Islet of Langerhans (tissue), 1 donor: Measurements from ENCODE around the gene GLO1.
A peak's percentile ranks its signal among the peaks of the same experiment; 100 is the strongest.

Source experiments
- FAIRE-seq: peaks from one replicate; lab custom pipeline; 2011; peaks lifted over from hg19 to GRCh38; lab: Jason Lieb, UNC

Gene GLO1

GRCh38 chr6:38702558-38703397 is at the start of gene GLO1:
TSS of gene GLO1 (minus strand) at chr6:38703145. CDS start at chr6:38703054, 91 bp downstream.
- peak; percentile 98 for FAIRE-seq

- no peak for FAIRE-seq
These were observed 48.1 kb upstream of the GLO1 start for GRCh38 chr6:38750968-38751615.

GRCh38 chr6:38749473-38749872 is 46.5 kb upstream of the GLO1 start:
- FAIRE-seq: no peak

- no peak for FAIRE-seq
These were observed 36.6 kb upstream of the GLO1 start for GRCh38 chr6:38739532-38739931.

GRCh38 chr6:38738261-38738660 is 35.3 kb upstream of the GLO1 start:
- no peak for FAIRE-seq

GRCh38 chr6:38736951-38737350 is 34.0 kb upstream of the GLO1 start:
- no peak for FAIRE-seq

- FAIRE-seq: no peak
These were observed 27.4 kb upstream of the GLO1 start for GRCh38 chr6:38730140-38730862.

- no peak for FAIRE-seq
These were observed 25.3 kb upstream of the GLO1 start for GRCh38 chr6:38728203-38728602.

GRCh38 chr6:38725414-38726183 is 22.7 kb upstream of the GLO1 start:
- FAIRE-seq: no peak

GRCh38 chr6:38724343-38724742 is 21.4 kb upstream of the GLO1 start:
- no peak for FAIRE-seq

- no peak for FAIRE-seq
These were observed 20.8 kb upstream of the GLO1 start for GRCh38 chr6:38723783-38724182.

GRCh38 chr6:38722727-38723334 is 19.9 kb upstream of the GLO1 start:
- no peak for FAIRE-seq

GRCh38 chr6:38722038-38722437 is 19.1 kb upstream of the GLO1 start:
- FAIRE-seq: no peak

GRCh38 chr6:38720295-38720694 is 17.4 kb upstream of the GLO1 start:
- FAIRE-seq: no peak

GRCh38 chr6:38719358-38719757 is 16.4 kb upstream of the GLO1 start:
- no peak for FAIRE-seq

GRCh38 chr6:38716825-38717224 is 13.9 kb upstream of the GLO1 start:
- no peak for FAIRE-seq

- FAIRE-seq: no peak
These were observed 12.2 kb upstream of the GLO1 start, which contains the start of gene DNAH8 for GRCh38 chr6:38715016-38715689. TSS of gene DNAH8 (plus strand) at chr6:38715311. CDS start at chr6:38722810, 7,499 bp downstream.

- no peak for FAIRE-seq
These were observed 11.5 kb upstream of the GLO1 start for GRCh38 chr6:38714239-38715015.

GRCh38 chr6:38713812-38714211 is 10.9 kb upstream of the GLO1 start:
- no peak for FAIRE-seq

GRCh38 chr6:38708496-38708895 is 5.6 kb upstream of the GLO1 start:
- no peak for FAIRE-seq
